ENCODE data around the gene ADAMTS15. TPM values are rescaled to one million over a fixed set of nuclear protein-coding genes. Genes with fewer than 3 reads are reported as not detected.

Gene ADAMTS15
- total RNA-seq, 1 donor from 2014 or later: 4.7 TPM

DNA sequence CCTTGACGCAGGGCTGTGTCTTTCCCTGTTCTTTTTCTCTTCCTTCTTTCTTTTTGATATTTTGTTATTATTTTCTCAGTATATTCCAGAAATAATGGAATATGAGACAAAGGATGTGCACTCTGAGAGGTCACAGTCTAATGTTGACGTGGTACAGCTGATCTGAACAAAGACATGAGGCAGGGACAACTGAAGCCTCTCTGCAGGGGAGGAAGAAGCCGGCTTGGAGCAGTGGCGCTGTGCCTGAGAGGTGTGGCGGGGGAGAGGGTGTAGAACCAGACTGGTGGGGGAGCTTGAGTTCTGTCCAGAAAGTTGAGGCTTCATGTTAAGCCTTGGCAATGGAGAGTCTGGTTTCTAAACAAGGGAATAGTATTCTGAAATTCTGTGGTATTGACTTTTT lies 34.7 kb downstream of the ADAMTS15 start:
- no peak for DNase-seq

DNA sequence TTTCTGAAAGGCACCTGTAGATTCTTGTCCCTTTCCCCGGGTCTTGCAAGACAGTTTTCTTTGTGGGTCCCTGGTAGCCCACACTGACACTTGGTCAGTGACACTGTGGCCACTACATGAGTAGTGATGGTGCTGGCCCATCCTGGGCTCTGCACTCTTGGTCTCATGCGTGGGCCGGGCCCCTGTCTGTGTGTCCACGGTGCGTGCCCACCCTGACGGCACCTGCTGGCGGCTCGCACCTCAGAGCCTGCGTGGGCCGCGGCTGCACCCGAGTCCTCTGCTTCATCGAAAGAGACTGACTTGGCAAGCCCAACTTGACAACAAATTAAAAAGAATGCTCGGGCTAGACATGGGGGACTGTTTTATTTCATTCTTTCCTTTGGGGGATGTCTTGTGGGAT lies 37.5 kb downstream of the ADAMTS15 start:
- no peak for DNase-seq

DNA sequence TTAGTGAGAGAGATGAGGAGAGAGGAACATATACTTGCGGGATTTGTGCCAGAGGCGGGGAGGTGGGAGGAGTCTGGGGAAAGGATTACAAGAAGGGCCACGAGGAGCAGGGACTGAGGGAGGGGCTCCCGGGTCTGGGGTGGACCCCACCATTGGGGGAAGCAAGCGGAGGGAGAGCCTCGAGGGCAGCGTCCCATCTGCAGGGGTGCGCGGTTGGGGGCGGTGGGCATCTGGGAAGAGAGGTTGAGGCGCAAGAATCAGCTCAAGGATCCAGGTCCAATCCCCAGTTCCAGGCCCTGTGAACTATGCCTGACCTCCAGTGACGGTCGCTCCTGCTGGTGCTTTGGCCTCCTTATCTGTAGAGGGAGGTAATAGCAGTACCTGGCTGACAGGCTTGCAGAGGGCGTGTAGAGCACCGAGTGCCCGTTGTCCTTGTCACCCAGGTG lies 38.0 kb downstream of the ADAMTS15 start:
- DNase-seq: no peak

DNA sequence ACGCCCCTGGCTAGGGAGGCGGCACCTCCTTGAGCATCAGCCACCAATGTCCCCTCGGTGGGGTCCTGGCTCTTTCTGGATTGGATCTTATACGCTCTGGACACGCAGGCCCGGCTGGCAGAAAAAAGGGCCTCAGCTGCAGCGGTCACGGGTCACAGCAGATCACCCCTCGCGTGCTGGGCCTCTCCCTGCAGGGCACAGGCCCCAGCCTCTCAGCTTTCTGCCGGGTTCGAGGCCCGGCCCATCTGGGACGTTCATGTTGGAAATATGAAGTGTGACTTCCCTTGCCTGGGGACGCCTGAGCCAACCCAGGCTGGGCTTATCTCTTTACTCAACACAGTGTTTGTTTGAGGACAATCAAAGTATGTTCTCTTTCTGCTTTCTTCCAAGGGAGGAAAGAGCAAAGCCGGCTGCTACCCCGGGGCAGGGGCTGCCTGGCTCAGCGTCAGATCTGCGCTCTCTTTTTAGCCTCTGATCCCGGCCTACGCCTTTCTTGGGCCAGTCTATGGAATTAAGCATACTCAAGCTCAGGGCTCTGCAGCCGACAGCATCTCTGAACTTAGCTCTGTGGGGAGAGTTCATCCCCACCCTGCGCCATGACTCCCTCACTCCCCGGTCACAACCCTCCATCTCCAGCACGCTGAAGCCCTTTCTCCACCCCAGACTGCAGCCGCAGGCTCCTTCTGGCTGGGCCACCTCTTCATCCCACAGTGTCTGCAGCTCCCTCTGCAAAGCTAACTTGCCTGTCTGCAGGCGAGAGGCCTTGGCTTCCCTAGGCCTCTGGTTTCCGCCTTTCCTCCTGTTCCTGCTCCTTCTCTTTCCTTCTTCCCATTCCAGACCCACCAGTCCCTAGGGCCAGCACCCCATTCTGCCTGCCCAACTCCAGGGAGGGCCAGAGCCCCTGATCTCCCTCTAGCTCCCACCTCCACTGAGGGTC lies 38.8 kb downstream of the ADAMTS15 start:
- DNase-seq: no peak

DNA sequence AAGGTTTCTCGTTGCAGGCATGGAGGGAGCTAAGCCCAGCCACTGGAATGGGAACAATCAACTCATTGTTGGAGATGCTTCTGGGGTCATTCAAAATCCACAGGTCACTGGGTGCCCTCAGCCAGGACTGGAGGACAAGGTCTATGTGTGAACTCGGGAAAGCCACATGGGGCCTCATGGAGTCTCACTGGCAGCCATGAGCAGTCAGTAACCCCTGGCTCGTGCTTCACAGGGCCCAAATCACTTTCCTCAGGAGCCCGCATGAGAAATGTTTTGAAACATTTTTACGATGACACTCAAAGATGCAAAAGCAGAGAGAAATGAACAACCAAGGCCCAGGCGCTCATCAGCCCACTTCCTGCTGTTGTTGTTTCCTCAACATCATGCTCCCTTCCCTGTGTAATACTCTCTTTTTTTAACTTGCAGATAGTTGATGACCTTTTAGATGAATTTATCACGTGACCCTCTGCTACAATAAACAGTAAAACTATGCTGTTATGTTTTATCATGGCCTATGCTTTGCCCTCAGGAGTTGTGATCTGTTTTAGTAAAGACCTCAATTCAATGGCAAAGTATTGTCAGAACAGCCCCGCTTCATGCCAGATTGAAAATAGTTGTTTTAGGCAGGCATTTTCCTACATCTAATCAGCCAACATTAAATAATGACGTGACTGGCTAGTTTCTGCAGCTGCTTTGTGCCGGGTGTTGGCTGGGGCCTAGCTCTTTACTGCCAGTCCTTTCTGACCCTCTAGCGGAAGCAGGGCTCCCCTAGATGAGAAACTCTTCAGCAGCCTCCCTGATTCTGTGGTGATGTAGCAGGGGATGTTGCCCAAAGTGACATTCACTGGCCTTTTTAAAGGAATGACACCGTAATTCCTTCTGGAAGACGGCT lies 39.7 kb downstream of the ADAMTS15 start:
- no peak for DNase-seq

DNA sequence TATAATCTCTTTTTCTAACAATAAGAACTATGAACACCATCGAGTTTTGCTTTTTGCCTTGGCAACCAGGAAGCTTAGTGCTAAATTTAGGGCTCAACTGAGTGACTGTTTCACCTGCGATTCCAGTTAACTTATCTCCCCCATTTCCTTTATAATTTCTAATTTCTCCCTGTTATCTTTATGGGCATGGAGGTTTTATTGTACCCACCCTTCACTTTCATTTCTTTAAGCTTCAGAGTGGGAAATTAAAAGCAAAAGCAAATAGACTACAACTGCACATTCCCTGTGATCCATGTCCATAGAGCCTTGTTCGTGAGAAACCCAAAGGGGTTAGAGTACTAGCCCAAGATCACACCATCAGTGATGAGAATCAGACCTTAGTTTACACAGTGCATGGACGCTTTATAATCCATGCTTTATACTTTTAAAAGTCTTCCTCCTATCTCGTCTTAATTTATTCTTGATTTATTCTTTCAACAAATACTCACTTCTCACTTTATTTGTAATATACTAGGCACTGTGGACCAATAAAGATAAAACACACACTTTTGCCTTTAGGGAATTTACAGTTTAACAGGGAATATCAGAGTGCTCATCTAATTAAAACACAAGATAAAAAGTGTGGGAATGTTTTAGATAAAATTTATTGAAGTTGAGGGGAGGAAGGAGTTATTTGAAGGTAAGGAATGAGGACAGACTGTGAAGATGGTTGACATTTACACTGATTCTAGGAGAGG lies 40.6 kb downstream of the ADAMTS15 start:
- DNase-seq: no peak

DNA sequence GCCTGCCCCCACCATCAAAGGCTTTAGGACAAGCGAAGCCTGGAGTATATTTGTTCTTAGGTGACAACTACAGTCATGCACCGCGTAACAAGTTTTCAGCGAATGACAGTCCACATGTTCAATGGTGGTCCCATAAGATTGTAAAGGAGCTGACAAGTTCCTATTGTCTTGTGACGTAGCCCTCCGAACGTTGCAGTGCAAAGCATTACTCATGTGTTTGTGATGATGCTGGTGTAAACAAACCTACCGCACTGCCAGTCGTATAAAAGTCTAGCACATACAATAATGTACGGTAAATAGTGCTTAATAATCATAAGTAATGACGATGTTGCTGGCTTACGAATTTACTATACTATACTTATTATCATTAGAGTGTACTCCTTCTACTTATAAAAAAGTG lies 41.3 kb downstream of the ADAMTS15 start:
- no peak for DNase-seq

DNA sequence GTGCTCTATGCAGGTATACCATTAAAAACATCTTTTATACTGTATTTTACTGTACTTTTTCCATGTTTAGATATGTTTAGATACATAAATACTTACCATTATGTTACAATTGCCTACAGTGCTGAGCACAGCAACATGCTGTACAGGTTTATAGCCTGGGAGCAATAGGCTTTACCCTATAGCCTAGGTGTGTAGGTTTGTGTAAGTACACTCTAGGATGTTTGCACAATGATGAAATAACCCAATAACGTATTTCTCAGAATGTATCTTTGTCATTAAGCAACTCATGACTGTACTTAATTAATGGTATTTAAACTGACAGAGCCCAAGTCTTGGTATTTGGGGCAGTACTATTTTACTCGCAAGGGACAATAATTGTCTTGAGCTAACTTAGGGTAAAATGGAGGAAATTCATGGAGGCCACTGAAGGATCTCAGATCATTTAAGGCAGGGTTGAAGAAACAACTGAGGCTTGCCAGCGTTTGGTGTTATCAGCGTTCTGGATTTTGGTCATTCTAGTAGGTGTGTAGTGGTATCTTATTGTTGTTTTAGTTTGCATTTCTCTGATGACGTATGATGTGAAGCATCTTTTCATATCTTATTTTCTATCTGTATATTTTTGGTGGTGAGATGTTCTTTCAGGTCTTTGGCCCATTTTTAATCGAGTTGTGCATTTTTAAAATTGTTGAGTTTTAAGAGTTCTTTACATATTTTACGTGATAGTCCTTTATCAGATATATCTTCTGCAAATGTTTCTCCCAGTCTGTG lies 42.4 kb downstream of the ADAMTS15 start:
- DNase-seq: no peak

DNA sequence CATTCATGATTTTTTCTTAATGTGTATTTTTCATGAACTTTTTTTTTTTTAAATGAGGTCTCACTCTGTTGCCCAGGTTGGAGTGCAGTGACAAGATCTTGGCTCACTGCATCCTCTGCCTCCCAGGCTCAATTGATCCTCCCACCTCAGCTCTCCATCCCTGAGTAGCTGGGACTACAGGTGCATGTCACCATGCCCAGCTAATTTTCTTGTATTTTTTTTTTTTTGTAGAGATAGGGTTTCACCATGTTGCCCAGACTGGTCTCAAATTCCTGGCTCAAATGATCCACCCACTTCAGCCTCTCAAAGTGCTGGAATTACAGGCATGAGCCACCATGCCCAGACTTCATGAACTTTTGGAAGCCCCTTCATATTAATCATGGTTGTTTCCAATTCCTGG lies 49.7 kb downstream of the ADAMTS15 start:
- no peak for DNase-seq

DNA sequence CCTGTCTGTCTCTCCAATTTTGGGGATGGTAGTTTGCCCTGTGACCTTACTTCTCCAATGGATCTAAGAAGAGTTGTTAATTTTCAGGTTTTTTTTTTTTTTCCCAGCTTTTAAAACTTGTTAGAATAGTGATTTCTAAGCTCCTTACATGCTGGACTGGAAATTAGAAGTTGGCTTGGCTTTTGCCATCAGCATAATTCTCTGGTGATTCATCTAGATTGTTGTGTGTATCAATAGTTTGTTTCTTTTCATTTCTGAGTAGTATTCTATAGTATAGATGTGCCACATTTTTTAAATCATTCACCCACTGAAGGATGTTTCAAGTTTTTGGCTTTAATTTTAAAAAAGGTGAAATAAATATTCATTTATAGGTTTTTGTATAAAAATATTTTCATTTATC lies 51.4 kb downstream of the ADAMTS15 start:
- no peak for DNase-seq

DNA sequence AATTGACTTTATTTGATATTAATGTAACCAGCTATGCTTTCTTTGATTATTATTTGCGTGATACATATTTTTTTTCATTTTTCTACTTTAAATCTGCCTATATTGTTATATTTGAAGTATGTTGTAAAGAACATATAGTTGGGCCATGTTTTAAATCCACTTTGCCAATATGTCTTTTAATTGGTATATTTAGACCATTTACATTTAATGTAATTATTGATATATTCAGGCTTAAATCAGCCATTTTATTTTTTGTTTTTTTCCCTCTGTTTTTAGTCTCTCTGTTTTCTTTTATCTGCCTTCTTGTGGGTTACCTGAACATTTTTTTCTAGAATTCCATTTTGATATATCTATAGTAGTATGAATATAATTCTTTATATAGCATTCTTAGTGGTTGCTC lies 55.9 kb downstream of the ADAMTS15 start:
- no peak for DNase-seq

DNA sequence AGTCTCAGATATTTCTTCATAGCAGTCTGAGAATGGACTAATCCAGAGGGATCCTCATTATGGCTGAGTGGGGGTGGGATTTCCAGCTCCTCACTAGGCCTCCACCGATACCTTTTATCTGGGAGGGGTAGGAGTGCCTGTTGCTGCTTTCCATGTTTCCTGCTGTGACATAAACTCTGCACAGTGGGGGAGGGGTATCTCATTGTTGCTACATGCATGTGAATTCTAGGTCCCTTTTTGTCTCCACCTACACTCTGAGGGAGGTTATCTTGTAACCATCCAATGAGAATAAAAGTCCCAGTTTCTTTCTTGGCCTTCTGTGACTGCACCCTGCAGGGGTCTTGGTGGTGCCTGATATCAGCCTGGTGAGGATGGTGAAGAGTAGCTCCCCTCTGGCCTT lies 60.5 kb downstream of the ADAMTS15 start:
- DNase-seq: no peak

DNA sequence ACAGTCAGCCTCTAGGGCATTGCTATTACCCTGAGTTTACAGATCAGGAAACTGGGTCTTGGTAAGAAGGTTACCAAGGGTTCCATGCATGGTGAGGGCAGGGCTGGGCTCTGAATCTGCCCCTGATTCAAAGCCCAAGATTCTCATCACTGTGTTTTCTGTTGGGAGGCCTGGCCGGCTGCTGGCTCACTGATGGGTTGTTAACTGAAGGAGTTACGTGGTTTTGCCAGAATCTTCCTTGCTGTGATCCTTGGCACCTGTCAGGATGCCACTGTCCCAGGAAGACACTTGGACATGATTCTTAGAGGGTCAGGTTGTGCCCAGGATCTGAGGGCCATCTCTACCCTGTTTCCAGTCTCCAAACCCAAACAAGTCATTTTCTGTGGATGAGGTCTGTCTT lies 61.5 kb downstream of the ADAMTS15 start:
- DNase-seq: no peak

DNA sequence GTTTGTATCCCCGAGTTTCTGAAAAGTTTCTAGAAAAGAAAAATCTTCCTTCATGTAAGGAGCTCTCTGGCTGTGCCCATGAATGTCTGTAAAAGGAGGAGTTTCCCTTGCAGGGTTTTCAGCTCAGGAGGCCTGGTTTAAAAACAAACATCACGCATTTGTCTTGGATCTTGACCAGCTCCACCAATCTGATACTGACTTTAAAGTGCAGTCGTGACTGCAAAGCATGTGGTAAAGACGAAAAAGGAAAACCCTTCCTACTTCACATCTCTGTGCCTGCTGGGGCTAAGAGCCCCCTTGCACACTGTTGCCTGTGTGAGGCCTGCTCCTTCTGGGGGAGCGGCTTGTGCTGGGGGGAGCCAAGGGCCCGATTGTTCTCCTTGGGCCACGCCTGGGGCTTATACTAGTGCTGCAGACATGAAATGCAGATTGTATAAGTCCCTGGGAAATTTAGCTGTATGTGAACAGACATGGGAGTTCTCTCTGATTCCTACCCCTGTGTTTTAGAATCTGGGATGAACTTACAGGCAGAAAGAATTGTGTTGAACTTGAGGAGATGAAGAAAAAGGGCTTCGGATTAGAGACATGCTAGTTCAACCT lies 62.1 kb downstream of the ADAMTS15 start:
- no peak for DNase-seq

DNA sequence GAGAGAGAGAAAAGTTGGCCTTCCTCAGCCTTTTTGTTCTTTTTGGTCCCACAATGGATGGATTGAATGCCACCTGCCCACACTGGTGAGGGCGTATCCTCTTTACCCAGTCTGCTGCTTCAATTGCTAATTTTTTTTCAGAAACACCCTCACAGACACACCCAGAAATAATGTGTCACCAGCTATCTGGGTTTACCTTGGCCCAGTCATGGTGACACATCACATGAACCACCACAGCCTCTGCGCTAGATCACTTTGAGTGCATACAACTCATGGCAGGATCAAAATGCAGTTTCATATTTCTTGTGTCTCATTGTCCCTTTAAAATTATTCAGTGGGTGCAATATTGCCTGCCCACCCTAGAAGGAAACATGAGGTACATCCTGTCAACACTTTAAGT lies 63.3 kb downstream of the ADAMTS15 start:
- no peak for DNase-seq

DNA sequence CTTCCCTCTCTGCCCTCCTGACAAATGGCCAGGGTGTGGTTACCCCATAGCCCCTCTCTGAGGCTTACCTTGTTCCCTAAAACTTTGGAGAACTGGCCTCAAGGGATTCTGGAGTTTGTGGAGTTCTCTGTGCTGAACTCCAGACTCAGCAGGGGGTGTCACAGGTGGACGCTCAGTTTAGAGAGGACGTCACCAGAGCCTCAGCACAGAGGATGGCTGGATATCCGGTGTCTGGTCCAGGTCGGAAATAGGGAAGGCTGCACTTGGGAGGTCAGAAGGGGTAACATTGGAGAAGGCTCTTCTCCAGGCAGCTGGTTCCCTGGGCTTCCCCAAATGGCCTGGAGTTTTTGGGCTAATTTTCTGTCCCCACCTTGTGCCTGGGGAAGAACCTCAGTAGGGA lies 64.2 kb downstream of the ADAMTS15 start:
- no peak for DNase-seq

DNA sequence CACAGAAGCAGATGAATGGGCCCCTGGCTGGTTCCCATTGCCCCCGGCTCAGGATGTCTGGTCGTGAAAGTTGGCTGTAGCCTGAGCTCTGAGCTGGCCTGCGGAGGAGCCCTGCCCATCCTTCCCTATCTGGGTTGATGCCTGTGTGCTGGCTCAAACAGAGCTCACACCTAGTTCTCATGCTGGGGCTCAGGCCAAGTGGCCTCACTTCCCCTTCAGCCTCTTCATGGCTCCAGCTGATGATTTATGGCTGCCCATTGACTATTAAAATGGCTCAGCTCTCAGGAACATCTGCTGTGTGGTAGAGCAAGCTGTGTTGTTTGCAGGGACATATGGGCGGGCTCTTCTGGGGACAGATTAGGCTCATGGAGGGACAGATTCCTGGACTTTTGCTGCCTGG lies 64.7 kb downstream of the ADAMTS15 start:
- no peak for DNase-seq

DNA sequence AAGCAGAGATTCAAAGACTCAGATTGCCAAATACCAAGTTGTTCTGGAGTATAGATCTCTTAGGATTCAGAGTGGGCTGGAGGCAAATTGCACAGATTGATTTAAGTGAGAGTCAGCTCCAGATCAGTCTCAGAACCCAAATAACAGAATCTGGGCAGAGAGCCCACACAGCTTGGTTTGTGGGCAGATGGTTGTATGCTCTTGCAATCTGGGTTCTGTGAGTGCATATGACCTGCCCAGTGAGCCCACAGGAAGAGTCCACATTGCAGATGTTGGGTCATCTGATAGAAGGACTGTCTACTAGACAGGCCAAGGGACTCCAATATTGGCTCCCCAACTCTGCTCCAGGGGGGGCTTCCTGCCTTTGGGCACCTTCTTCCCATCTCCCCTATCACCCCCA lies 65.9 kb downstream of the ADAMTS15 start:
- DNase-seq: no peak

DNA sequence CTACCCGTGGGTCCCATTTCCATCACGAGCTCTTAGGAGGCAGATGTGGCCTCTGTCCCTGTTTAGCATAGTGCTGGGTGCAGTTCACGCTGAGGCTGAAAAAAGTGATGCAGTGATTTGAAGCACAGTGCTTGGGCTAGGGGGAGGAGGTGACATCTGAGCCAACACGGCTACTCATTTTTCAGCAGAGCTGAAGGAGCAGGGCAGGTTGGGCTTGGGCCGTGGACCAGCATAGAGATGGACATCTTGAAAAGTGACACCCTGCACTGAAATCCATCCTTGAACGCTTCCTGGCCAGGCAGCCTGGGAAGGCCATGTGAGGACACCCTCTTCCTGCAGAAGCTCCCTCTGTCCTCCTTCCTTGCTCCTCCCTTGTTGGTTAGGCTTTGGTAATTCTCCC lies 66.4 kb downstream of the ADAMTS15 start:
- DNase-seq: no peak

DNA sequence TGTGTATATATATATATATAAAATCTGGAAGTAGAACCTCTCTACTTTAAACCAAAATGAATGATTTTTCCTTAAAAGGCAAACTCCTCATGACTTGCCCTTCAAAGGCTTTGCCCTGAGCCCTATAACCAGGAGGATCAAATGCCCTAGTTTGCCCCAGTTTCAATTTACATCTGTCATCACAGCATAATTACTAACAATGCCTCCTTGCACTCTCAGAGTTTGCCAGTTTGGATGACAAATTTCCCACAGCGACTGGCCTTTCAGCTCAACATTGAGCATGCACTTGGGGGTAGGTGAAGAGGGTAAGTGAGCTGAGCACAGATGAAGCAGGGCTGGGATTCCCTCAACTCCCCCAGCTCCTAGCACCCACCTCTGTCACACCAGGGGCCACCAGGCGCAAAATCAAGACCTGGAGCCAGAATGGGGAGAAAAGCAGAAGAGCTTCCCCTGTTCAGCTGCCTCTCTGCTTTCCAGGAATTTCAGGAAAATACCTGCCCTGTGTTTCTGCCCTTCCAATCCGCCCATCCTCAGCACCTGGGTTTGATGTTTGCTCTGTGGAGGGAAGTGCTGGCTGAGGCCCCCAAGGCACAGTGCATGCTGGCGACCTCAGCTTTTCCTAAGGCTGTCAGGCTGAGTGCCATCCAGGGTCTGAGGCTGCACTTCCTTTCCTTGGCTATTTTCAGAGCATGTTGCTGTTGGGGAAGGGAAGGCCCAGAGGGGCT lies 67.5 kb downstream of the ADAMTS15 start:
- DNase-seq: no peak

Measured in occipital lobe (tissue), 2 donors.